ENCODE results near the gene WDR48.

Gene WDR48

GRCh38 chr3:39122813-39123212, 71.0 kb downstream of the WDR48 start:
- no peaks in the 10 kb centered on the region for H3K36me3 ChIP-seq (ENCODE audit: control insufficient read depth, insufficient read depth, low read length)
- no peaks in the 10 kb centered on the region for H3K9me3 ChIP-seq (ENCODE audit: control insufficient read depth, low read length)
- no peak overlapping the region for H3K4me3 ChIP-seq (ENCODE audit: extremely low read depth, insufficient read depth, low read length, poor library complexity, severe bottlenecking)
- H3K27ac ChIP-seq (ENCODE audit: low read depth, low read length, severe bottlenecking) = no peak overlapping the region
- H3K4me1 ChIP-seq (ENCODE audit: control insufficient read depth, insufficient read depth, low read length, poor library complexity, severe bottlenecking) = peaks cover 17% of the 10 kb centered on the region
- WGBS, 2 experiments (ENCODE audit: insufficient coverage in 2 of 2) = no CpG with 5 or more reads among the region's 1 CpG

GRCh38 chr3:39124876-39125840, 73.3 kb downstream of the WDR48 start:
- H3K9me3 ChIP-seq (ENCODE audit: control insufficient read depth, low read length) = no peaks in the 10 kb centered on the region
- peaks cover 20% of the 10 kb centered on the region for H3K4me1 ChIP-seq (ENCODE audit: control insufficient read depth, insufficient read depth, low read length, poor library complexity, severe bottlenecking)
- no peak overlapping the region for H3K27ac ChIP-seq (ENCODE audit: low read depth, low read length, severe bottlenecking)
- 72 to 77% methylated on average over 4 to 5 of the region's 5 CpGs for WGBS, 2 experiments (ENCODE audit: insufficient coverage in 2 of 2)
- H3K4me3 ChIP-seq (ENCODE audit: extremely low read depth, insufficient read depth, low read length, poor library complexity, severe bottlenecking) = no peak overlapping the region
- no peaks in the 10 kb centered on the region for H3K36me3 ChIP-seq (ENCODE audit: control insufficient read depth, insufficient read depth, low read length)

GRCh38 chr3:39125841-39126500, 74.2 kb downstream of the WDR48 start:
- Histone ChIP-seq H3K36me3 (ENCODE audit: control insufficient read depth, insufficient read depth, low read length) (no peaks in the 10 kb centered on the region), H3K27ac (ENCODE audit: low read depth, low read length, severe bottlenecking) (peak overlapping the region; percentile 49), H3K4me1 (ENCODE audit: control insufficient read depth, insufficient read depth, low read length, poor library complexity, severe bottlenecking) (peaks cover 20% of the 10 kb centered on the region), H3K9me3 (ENCODE audit: control insufficient read depth, low read length) (no peaks in the 10 kb centered on the region), H3K4me3 (ENCODE audit: extremely low read depth, insufficient read depth, low read length, poor library complexity, severe bottlenecking) (no peak overlapping the region)
- 82 to 83% methylated on average over 10 to 12 of the region's 12 CpGs for WGBS, 2 experiments (ENCODE audit: insufficient coverage in 2 of 2)

- Histone ChIP-seq H3K4me1 (ENCODE audit: control insufficient read depth, insufficient read depth, low read length, poor library complexity, severe bottlenecking) (peaks cover 20% of the 10 kb centered on the region), H3K9me3 (ENCODE audit: control insufficient read depth, low read length) (no peaks in the 10 kb centered on the region), H3K36me3 (ENCODE audit: control insufficient read depth, insufficient read depth, low read length) (no peaks in the 10 kb centered on the region), H3K4me3 (ENCODE audit: extremely low read depth, insufficient read depth, low read length, poor library complexity, severe bottlenecking) (no peak overlapping the region), H3K27ac (ENCODE audit: low read depth, low read length, severe bottlenecking) (no peak overlapping the region)
- WGBS, 2 experiments (ENCODE audit: insufficient coverage in 2 of 2) = 61 to 69% methylated on average over 4 to 5 of the region's 6 CpGs
Observed at GRCh38 chr3:39126532-39127071, 74.8 kb downstream of the WDR48 start.

- H3K4me3 ChIP-seq (ENCODE audit: extremely low read depth, insufficient read depth, low read length, poor library complexity, severe bottlenecking) = no peak overlapping the region
- H3K27ac ChIP-seq (ENCODE audit: low read depth, low read length, severe bottlenecking) = no peak overlapping the region
- no peaks in the 10 kb centered on the region for H3K9me3 ChIP-seq (ENCODE audit: control insufficient read depth, low read length)
- H3K36me3 ChIP-seq (ENCODE audit: control insufficient read depth, insufficient read depth, low read length) = no peaks in the 10 kb centered on the region
- WGBS, 2 experiments (ENCODE audit: insufficient coverage in 2 of 2) = 73 to 77% methylated on average over 5 to 6 of the region's 7 CpGs
- peaks cover 20% of the 10 kb centered on the region for H3K4me1 ChIP-seq (ENCODE audit: control insufficient read depth, insufficient read depth, low read length, poor library complexity, severe bottlenecking)
Observed at GRCh38 chr3:39127269-39127907, 75.6 kb downstream of the WDR48 start.

GRCh38 chr3:39127908-39128304, 76.1 kb downstream of the WDR48 start:
- Histone ChIP-seq H3K36me3 (ENCODE audit: control insufficient read depth, insufficient read depth, low read length) (no peaks in the 10 kb centered on the region), H3K9me3 (ENCODE audit: control insufficient read depth, low read length) (no peaks in the 10 kb centered on the region), H3K4me1 (ENCODE audit: control insufficient read depth, insufficient read depth, low read length, poor library complexity, severe bottlenecking) (peaks cover 20% of the 10 kb centered on the region), H3K27ac (ENCODE audit: low read depth, low read length, severe bottlenecking) (no peak overlapping the region), H3K4me3 (ENCODE audit: extremely low read depth, insufficient read depth, low read length, poor library complexity, severe bottlenecking) (no peak overlapping the region)
- WGBS, 2 experiments (ENCODE audit: insufficient coverage in 2 of 2) = no CpG with 5 or more reads among the region's 1 CpG

- Histone ChIP-seq H3K36me3 (ENCODE audit: control insufficient read depth, insufficient read depth, low read length) (no peaks in the 10 kb centered on the region), H3K4me1 (ENCODE audit: control insufficient read depth, insufficient read depth, low read length, poor library complexity, severe bottlenecking) (peaks cover 20% of the 10 kb centered on the region), H3K27ac (ENCODE audit: low read depth, low read length, severe bottlenecking) (no peak overlapping the region), H3K4me3 (ENCODE audit: extremely low read depth, insufficient read depth, low read length, poor library complexity, severe bottlenecking) (no peak overlapping the region), H3K9me3 (ENCODE audit: control insufficient read depth, low read length) (no peaks in the 10 kb centered on the region)
- WGBS, 2 experiments (ENCODE audit: insufficient coverage in 2 of 2) = 88 to 93% methylated on average over 5 to 7 of the region's 7 CpGs
Observed at GRCh38 chr3:39128951-39129350, 77.1 kb downstream of the WDR48 start.

GRCh38 chr3:39130026-39130425, 78.2 kb downstream of the WDR48 start:
- H3K4me3 ChIP-seq (ENCODE audit: extremely low read depth, insufficient read depth, low read length, poor library complexity, severe bottlenecking) = no peak overlapping the region
- H3K9me3 ChIP-seq (ENCODE audit: control insufficient read depth, low read length) = no peaks in the 10 kb centered on the region
- H3K27ac ChIP-seq (ENCODE audit: low read depth, low read length, severe bottlenecking) = no peak overlapping the region
- no peaks in the 10 kb centered on the region for H3K36me3 ChIP-seq (ENCODE audit: control insufficient read depth, insufficient read depth, low read length)
- WGBS, 2 experiments (ENCODE audit: insufficient coverage in 2 of 2) = 91 to 93% methylated on average over 3 to 6 of the region's 6 CpGs
- peaks cover 20% of the 10 kb centered on the region for H3K4me1 ChIP-seq (ENCODE audit: control insufficient read depth, insufficient read depth, low read length, poor library complexity, severe bottlenecking)

- 100% methylated on average over 1 of the region's 3 CpGs for WGBS, 2 experiments (ENCODE audit: insufficient coverage in 2 of 2)
- H3K27ac ChIP-seq (ENCODE audit: low read depth, low read length, severe bottlenecking) = no peak overlapping the region
- H3K4me1 ChIP-seq (ENCODE audit: control insufficient read depth, insufficient read depth, low read length, poor library complexity, severe bottlenecking) = peaks cover 19% of the 10 kb centered on the region
Observed at GRCh38 chr3:39130693-39131265, 79.0 kb downstream of the WDR48 start.

More at GRCh38 chr3:39130693-39131265, 79.0 kb downstream of the WDR48 start:
- Histone ChIP-seq H3K36me3 (ENCODE audit: control insufficient read depth, insufficient read depth, low read length) (no peaks in the 10 kb centered on the region), H3K4me3 (ENCODE audit: extremely low read depth, insufficient read depth, low read length, poor library complexity, severe bottlenecking) (no peak overlapping the region), H3K9me3 (ENCODE audit: control insufficient read depth, low read length) (no peaks in the 10 kb centered on the region)
